ENCODE results near the gene SPEG. TPM values are rescaled to one million over a fixed set of nuclear protein-coding genes. Genes with fewer than 3 reads are reported as not detected.

Gene SPEG
- total and polyA plus RNA-seq, 2 of the 13 experiments (the other 11 are each of a cell fraction or from before 2014, with no cell fraction given) = 0.18 to 0.24 TPM

- TF ChIP-seq ZBTB1 (CRISPR knock-in tag; IDR thresholded peaks at IDR 0.05; ENCODE audit: borderline replicate concordance) (no peak), SMAD3 (CRISPR knock-in tag; IDR thresholded peaks at IDR 0.05) (no peak; the same call in 1 of the 2 replicates), ZNF160 (CRISPR knock-in tag; IDR thresholded peaks at IDR 0.05) (no peak), E2F5 (CRISPR knock-in tag; conservative IDR thresholded peaks at IDR 0.05) (peak; percentile 42; the same call in 1 of the 2 replicates), REST (IDR thresholded peaks at IDR 0.05; ENCODE audit: borderline replicate concordance in 1 of 2, low read depth in 1 of 2, low read length in 2 of 2) (no peak), CENPBD1 (CRISPR knock-in tag; IDR thresholded peaks at IDR 0.05; ENCODE audit: borderline replicate concordance, low read depth) (no peak), FOSL2 (CRISPR knock-in tag; IDR thresholded peaks at IDR 0.05) (peak; percentile 9; the same call in 1 of the 2 replicates), RXRB (CRISPR knock-in tag; IDR thresholded peaks at IDR 0.05; ENCODE audit: borderline replicate concordance) (peak; percentile 0; the same call in 1 of the 2 replicates), ZNF629 (CRISPR knock-in tag; conservative IDR thresholded peaks at IDR 0.05) (no peak), ZNF180 (CRISPR knock-in tag; IDR thresholded peaks at IDR 0.05; ENCODE audit: borderline replicate concordance, low read depth) (no peak), ZIK1 (CRISPR knock-in tag; IDR thresholded peaks at IDR 0.05; ENCODE audit: borderline replicate concordance, low read depth) (no peak), PCBP1 (IDR thresholded peaks at IDR 0.05; ENCODE audit: borderline replicate concordance, low read depth, low read length) (0 out of 2 replicates have a peak, but pooled peaks have one; percentile 55), AKAP8 (CRISPR knock-in tag; IDR thresholded peaks at IDR 0.05) (peak; percentile 88), ZBTB46 (CRISPR knock-in tag; IDR thresholded peaks at IDR 0.05; ENCODE audit: borderline replicate concordance) (no peak), MYNN (CRISPR knock-in tag; IDR thresholded peaks at IDR 0.05; ENCODE audit: low read depth) (0 out of 2 replicates have a peak, but pooled peaks have one; percentile 81), SATB2 (CRISPR knock-in tag; IDR thresholded peaks at IDR 0.05) (no peak), ZFP1 (CRISPR knock-in tag; IDR thresholded peaks at IDR 0.05) (0 out of 2 replicates have a peak, but pooled peaks have one; percentile 68), MAX (IDR thresholded peaks at IDR 0.05) (peak; percentile 83), NBN (conservative IDR thresholded peaks at IDR 0.05) (no peak), KDM5A (IDR thresholded peaks at IDR 0.05; ENCODE audit: borderline replicate concordance, low read length) (no peak), TAF15 (IDR thresholded peaks at IDR 0.05; ENCODE audit: low read depth, low read length, poor library complexity, severe bottlenecking) (no peak), EZH2 (conservative IDR thresholded peaks at IDR 0.05; ENCODE audit: low read depth, low read length) (peak; percentile 75; the same call in 1 of the 2 replicates), STAT5B (CRISPR knock-in tag; IDR thresholded peaks at IDR 0.05) (no peak)
Observed at GRCh38 chr2:219497495-219498279, 63.0 kb downstream of the SPEG start (continued).
